Measurements from ENCODE around the gene CNN3. TPM values are rescaled to one million over a fixed set of nuclear protein-coding genes. Genes with fewer than 3 reads are reported as not detected.

The CNN3 gene
- total and polyA plus RNA-seq, 4 donors: 43.9 to 87.4 (median 69.6) TPM

- peaks cover 0 to 3% (median 0%) of the 10 kb centered on the region in 4 donors for H3K36me3 ChIP-seq (ENCODE audit: control insufficient read depth in 4 of 4, insufficient read depth in 3 of 4, low read depth in 1 of 4, low read length in 3 of 4)
- peak overlapping the region; percentile 20 to 31 for H3K27ac ChIP-seq (ENCODE audit: low read depth in 1 of 2, low read length in 2 of 2)
- TF ChIP-seq YY1 (IDR thresholded peaks at IDR 0.05) (no peak), ATF3 (IDR thresholded peaks at IDR 0.05) (no peak), CTCF (IDR thresholded peaks at IDR 0.05; ENCODE audit: low read depth, low read length, missing input control) (no peak), FOXA1 (IDR thresholded peaks at IDR 0.05) (no peak), FOXA2 (IDR thresholded peaks at IDR 0.05) (no peak), GABPA (IDR thresholded peaks at IDR 0.05 in 1 of 2, conservative IDR thresholded peaks at IDR 0.05 in 1 of 2) (no peak), RXRA (IDR thresholded peaks at IDR 0.05) (no peak), ZBTB33 (IDR thresholded peaks at IDR 0.05) (no peak), REST (IDR thresholded peaks at IDR 0.05) (no peak), JUND (IDR thresholded peaks at IDR 0.05) (no peak), NR2F2 (IDR thresholded peaks at IDR 0.05) (no peak), RAD21 (IDR thresholded peaks at IDR 0.05) (no peak), MAX (IDR thresholded peaks at IDR 0.05) (no peak), TAF1 (conservative IDR thresholded peaks at IDR 0.05) (no peak), HNF4A (conservative IDR thresholded peaks at IDR 0.05) (no peak), HNF4G (IDR thresholded peaks at IDR 0.05) (no peak), EGR1 (IDR thresholded peaks at IDR 0.05; ENCODE audit: low read depth in 2 of 2) (no peak), SP1 (IDR thresholded peaks at IDR 0.05) (no peak)
- 89% methylated on average over 4 of the region's 4 CpGs for WGBS
- no peak for DNase-seq (ENCODE audit: low spot score)
- no peaks in the 10 kb centered on the region for H3K27me3 ChIP-seq (ENCODE audit: control insufficient read depth in 4 of 4, insufficient read depth in 4 of 4, low read length in 3 of 4)
- H3K4me3 ChIP-seq (ENCODE audit: low read depth in 1 of 3, low read length in 3 of 3): no peak overlapping the region
- H3K9me3 ChIP-seq (ENCODE audit: control insufficient read depth in 4 of 4, low read length in 3 of 4): no peaks in the 10 kb centered on the region
- no peak overlapping the region for H3K9ac ChIP-seq (ENCODE audit: low read depth in 1 of 2, low read length in 2 of 2)
- H3K4me1 ChIP-seq (ENCODE audit: control insufficient read depth in 4 of 4, insufficient read depth in 4 of 4, low read length in 3 of 4): no peaks in the 10 kb centered on the region
Measured at GRCh38 chr1:94865360-94865759, 61.5 kb downstream of the CNN3 start.

Data from liver (tissue), 9 donors.